ENCODE measurements around the gene TRIM7.

GRCh38 chr5:181224390-181225229, 19.6 kb upstream of the TRIM7 start:
- no peak for TF ChIP-seq EZH2phosphoT487 (IDR thresholded peaks at IDR 0.05; ENCODE audit: insufficient read depth, low read depth)
- no peak for TF ChIP-seq EZH2 (IDR thresholded peaks at IDR 0.05; ENCODE audit: insufficient read depth, poor library complexity, severe bottlenecking)
